HS-5 (cell line): Measurements from ENCODE around the gene PISD.

ENCODE experiments used
- DNase-seq: peaks from one replicate; pipeline ENCODE4 v3.0.0-alpha.2; 2012; ENCODE audit warnings: low read depth

Gene PISD

GRCh38 chr22:31625661-31626426 is 36.2 kb downstream of the PISD start:
- no peak for DNase-seq

- no peak for DNase-seq
Observed at GRCh38 chr22:31625257-31625640, 36.8 kb downstream of the PISD start.

- DNase-seq: no peak
Observed at GRCh38 chr22:31623592-31624304, 38.3 kb downstream of the PISD start.

DNA sequence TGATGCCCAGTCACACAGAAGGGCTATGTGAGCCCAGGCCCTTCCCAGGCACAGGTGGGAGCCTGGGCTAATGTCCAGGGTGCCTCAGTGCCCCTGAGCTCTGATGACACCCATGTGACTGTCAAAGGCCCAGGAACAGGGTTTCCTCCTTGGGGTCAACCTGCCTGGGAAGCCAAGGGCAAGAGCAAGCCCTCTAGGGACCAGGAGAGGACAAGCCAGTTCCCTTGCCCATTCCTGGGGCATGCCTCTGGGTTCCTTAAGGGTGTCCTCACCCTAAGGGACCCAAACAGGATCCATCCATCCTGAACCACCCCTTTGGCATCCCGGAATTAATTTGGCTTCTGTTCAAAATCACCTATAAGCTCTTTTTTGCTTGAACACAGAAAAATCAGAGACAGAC is 39.0 kb downstream of the PISD start:
- no peak for DNase-seq

GRCh38 chr22:31621507-31622124 is 40.4 kb downstream of the PISD start:
- DNase-seq: no peak

GRCh38 chr22:31620756-31621480 is 41.1 kb downstream of the PISD start:
- no peak for DNase-seq

DNA sequence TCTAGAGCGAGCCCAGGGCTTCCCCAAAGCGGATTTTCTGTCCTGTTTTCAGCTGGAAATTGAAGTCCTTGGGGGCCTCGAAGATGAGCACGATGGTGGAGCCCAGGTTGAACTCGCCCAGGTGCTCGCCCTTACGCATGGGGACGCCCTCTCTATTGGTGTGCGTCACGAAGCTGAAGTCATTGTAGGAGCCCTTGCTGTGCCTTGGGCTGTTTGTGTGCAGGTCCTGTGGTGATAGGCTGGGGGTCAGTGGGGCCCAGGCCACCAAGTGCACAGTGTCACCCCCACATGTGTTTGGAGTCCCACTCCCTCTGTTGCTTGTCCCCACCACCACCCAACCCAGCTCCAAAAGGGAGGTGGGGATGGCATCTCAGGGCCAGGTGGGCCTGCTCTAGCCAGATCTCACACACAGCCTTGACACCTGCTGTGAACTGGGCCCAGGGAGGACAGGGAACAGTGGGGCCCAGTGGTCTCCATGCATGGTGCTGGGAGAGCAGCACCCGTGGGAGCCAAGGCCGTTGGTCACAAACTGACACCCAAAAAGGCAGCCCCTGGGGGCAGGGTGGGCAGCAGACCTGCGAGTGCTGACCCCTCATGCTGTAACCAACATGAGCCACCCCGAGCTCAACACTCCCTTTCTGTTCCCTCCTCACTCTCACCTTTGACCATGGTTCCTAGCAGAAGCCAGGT is 42.3 kb downstream of the PISD start:
- DNase-seq: no peak

DNA sequence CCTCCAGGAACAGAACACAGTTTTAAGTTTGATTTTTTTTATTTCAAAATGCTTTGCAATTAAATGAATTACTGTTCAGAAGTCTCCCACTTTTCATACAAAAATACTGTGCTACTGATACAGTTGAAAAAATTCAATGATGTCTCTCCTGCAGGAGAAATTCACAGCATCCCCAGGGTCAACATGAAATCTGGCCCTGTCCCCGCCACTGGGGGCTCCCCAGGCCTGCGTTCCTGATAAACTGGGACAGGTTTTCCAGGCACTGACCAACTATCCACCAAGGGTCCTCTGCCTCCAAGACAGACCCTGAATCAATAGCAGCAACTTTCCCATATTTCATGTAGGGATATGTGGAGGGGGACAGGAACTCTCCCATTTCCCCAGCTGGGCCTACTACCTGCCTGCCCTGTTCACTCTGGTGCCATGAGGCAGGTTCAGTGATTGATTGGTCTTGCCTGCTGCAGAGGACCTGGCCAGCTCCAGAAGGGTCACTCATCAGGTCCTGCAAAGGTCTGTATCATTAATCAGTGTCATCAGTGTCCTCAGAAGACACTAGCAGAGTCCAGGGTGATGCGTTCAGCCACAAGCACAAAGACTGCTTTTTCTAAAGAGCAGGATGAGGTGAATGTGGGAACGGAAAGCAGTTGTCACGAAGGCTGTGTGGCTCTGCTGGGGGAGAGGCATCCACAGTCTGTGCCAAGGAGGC is 43.4 kb downstream of the PISD start:
- no peak for DNase-seq

DNA sequence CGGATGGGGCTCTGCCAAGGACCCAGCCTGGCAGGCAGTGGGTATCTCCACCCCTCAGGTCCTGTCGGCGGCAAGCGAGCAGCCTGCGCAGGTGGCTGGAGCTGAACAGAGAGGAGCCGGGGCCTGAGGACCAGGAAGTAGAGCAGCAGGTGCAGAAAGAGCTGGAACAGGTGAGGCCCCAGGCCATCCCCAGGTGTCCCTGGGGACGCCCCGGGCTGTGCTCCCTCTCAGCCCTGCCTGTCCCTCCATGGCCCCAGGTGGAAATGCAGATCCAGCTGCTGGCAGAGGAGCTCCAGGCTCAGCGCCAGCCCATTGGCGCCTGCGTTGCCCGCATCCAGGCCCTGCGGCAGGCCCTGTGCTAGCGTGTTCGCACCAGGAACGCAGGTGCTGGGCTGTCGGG is 44.0 kb downstream of the PISD start:
- no peak for DNase-seq

- DNase-seq: no peak
Observed at GRCh38 chr22:31616315-31616980, 45.6 kb downstream of the PISD start.

DNA sequence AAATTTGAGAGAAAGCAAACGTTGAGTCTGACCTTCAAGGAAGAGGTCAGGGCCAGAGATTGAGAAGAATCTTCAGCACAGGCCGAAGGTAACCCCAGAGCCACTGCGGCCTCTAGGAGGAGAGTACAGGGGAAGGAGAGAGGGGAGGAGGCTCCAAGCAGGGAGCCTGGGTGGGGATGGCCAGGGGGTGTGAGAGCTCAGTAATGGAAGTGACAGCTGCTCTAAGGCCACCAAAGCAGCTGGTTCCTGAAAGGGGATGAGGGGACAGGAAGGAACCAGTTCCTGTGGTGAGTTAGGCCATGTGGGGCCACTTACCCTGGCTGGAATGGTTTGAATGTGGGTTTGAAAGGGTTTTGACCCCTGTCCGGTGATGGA is 46.1 kb downstream of the PISD start:
- no peak for DNase-seq

DNA sequence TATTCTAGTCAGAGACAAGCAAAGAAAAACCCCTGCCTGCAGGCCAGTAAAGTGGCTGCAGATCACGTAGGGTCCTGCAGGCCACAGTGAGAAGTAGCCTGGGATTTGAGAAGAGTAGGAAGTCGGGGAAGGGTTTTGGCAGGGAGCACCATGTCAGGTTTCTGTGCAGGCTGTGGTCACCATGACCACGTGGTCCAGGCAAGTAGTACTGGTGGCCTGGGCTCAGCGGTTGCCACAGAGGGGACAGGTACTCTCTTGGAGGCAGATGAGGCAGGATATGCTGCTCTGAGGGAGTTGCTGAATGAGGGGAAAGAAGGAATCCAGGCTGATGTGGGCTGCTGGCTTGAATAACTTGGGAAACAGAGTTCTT is 46.5 kb downstream of the PISD start:
- no peak for DNase-seq

DNA sequence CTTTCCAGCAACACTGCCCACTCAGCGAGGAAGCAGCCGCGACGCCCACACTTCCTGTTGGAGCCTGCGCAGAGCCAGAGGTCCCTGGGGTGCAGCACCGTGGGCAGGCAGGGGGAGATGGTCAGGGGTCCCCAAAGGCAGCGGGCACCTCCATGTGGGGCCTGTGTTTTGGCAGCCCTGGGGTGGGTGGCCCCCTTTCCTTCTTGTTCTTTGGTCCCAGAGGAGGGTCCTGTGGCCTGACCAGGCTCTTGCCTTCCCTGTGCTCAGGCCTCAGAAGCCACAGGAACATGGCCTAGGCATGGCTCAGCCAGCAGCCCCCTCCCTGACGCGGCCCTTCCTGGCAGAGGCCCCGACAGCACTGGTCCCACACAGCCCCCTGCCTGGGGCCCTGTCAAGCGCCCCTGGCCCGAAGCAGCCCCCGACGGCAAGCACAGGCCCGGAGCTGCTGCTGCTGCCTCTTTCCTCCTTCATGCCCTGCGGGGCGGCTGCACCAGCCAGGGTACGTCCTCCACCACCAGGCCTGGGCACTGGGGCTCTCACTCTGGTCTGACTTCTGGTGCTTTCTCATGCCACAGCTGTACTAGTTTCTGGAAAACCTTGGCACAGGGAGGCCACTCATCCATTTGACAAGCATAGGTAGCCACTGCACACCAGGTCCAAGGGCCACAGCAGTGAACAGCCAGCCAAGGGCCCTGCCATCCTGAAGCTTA is 47.1 kb downstream of the PISD start:
- DNase-seq: no peak

DNA sequence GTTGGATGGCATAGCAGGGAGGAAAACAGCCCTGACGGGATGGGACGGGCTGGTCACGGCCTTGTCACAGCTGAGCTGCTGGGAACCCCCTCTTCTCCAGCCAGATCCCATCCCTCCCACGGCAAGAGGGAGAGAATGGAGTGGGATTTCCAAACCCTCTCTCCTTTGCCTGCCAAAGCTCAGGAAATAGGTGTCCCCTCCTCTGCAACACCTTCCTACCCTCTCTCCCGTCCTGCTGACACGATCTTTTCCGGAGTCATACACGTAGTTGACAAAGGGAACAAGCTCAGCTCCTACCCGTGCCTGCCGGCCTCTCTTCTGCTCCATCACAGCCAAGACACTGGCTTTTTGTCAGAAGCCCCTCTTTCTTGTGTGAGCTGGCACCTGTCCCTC is 48.1 kb downstream of the PISD start:
- no peak for DNase-seq

DNA sequence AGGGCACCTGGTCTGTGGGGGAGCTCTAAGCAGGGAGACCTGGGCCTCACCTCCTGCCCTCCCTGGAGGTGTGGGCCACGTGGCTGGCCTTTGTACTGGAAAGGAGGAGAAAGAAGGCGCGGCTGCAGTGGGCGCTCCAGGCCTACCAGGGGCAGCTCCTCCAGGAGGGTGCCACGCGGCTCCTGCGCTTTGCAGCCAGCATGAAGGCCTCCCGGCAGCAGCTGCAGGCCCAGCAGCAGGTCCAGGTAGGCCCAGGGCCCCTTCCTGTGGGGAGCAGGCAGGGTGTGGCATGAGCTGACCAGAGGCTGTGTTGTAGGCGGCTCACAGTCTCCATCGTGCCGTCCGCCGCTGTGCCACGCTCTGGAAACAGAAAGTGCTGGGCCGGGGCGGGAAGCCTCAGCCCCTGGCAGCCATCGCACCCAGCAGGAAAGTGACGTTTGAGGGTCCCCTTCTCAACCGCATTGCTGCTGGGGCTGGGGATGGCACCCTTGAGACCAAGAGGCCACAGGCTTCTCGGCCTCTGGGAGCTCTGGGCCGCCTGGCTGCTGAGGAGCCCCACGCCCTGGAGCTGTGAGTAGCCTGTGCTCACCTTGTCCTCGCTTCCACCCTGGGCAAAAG is 48.6 kb downstream of the PISD start:
- DNase-seq: no peak

- no peak for DNase-seq
Observed at GRCh38 chr22:31612891-31613285, 49.1 kb downstream of the PISD start.

DNA sequence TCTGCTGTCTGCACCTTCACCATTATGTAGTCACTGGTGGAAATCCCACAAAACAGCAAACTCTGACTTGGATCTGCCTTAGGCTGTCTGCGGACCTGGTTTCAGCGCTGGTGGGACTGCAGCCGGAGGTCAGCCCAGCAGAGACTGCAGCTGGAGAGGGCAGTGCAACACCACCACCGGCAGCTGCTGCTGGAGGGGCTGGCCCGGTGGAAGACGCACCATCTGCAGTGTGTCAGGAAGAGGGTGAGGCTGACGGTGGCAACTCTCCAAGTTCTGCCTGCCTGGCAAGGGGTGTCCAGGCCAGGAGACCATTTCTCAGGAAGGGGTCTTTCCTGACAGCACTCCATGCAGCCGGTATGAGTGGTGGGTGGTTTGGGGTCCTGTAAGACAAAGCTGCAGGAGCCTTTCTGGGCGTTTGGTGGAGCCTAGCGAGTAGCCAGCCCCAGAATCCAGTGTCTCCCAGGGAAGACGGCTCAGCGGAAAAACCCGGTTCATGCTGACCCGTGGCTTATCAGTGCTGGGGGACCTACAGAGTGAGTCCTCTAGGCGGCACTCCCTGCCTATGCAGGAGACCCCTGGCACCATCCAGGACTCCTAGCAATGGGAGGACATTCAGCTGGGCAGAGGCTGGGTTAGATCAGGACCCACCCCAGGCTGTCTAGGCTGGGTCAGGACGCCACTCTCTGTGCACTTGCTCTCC is 50.8 kb downstream of the PISD start:
- DNase-seq: no peak

DNA sequence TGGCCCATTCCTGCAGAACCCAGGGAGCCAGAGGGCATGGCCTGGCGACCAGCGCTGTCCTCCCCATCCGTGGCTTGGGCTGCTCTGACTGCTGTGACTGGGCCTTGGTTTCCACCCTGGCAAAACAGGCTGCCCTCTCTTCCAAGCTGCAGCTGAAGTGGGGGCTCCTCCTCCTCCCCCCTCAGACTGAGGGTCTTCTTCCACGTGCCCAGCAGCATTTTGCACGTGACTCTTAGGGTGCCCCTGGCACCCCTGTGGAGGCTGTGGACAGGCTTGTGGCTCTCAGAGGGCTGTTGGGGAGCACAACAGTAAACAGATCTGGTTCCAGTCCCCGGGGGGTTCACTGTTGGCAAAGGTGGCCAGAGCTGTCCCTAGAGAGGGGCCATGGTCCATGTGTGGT is 51.4 kb downstream of the PISD start:
- DNase-seq: no peak

DNA sequence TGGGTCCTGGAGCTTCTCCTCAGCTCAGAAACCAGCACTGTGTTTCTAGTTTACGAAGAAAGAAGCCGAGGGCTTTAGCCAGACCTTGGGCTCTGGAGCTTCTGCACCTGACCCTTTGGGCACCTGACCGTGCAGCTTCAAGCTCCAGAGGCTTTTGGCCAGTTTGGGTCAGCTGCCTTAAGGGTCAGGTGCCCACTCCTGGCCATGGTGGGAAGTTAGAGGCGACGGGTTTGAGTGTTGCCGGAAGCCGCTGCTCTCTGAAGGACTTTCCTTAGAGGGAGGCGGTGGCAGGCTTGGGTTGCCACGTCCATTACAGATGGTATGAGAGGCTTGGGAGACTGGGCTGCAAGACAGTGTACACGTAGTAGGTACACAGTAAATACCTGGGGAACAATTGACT is 52.3 kb downstream of the PISD start:
- no peak for DNase-seq
